Superior temporal gyrus (tissue), 1 donor: ENCODE measurements around the gene KLHL10.

Source experiments
- DNase-seq: peaks from one replicate; pipeline ENCODE4 v3.0.0-alpha.2; 2016; ENCODE audit errors: extremely low spot score

KLHL10 gene

GRCh38 chr17:41837761-41838538 lies at the start of gene KLHL10:
TSS of gene KLHL10 (plus strand) at chr17:41837825. CDS start at chr17:41837933, 108 bp downstream.
- no peak for DNase-seq

GRCh38 chr17:41792845-41793783 lies 44.5 kb upstream of the KLHL10 start:
- DNase-seq: no peak

GRCh38 chr17:41793784-41794539 lies 43.7 kb upstream of the KLHL10 start:
- DNase-seq: no peak

GRCh38 chr17:41794540-41794975 lies 43.1 kb upstream of the KLHL10 start:
- no peak for DNase-seq

GRCh38 chr17:41796121-41796895 lies 41.3 kb upstream of the KLHL10 start:
- DNase-seq: no peak

GRCh38 chr17:41797377-41797776 lies 40.2 kb upstream of the KLHL10 start:
- no peak for DNase-seq

DNA sequence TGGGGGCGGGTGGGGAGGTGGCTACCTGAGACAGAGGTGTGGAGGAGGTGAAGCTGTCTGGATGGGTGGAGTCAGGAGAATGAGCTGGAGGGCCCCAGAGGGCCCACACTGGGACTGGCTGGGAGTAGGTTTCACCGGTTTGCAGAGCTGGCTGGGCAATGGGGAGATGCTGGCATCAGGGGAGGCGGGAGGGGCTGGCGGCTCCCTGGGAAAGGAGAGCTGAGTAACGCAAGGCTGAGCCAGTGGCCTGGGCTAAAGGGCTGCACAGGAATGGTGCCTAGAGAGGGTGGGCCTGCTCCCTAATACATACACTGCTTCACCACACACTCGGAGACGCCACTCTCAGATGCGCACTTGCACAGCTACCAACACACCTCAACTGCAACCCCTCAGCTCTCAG lies 38.3 kb upstream of the KLHL10 start:
- no peak for DNase-seq

DNA sequence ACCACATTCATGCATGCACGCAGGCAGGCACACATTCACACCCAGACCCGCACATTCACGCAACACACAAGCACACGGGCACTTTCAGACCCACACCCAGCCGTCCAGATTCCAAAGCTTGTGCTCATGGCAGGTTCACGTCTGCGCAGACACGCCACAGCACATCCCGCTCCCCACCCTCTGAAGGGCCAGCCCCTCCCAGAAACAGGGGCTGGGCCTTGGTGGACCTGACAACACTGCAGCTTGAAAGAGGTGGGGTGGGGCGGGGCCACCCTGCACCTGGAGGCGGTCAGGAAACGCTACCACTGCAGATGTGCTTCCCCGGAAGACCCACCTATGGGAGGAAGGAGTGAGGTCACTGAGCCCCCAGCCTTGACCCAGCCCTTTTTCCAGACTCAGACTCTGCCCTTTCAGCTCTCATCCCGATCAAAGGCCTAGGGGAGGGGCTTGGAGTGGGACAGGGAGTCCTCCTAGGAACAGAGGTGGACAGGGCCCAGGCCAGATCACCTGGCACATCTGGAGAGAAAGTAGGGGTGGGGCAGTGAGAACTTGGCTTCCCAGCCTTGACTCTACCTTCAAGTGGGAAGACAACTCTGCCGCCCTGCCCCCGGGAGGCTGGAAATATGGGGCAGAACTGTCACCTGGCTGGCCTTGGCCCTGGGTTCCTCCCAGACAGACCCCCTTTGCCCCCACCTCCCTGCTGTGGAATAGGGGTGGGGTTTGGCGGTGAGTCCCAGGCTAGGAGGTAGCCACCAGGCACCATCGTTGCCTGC lies 36.8 kb upstream of the KLHL10 start:
- DNase-seq: no peak

DNA sequence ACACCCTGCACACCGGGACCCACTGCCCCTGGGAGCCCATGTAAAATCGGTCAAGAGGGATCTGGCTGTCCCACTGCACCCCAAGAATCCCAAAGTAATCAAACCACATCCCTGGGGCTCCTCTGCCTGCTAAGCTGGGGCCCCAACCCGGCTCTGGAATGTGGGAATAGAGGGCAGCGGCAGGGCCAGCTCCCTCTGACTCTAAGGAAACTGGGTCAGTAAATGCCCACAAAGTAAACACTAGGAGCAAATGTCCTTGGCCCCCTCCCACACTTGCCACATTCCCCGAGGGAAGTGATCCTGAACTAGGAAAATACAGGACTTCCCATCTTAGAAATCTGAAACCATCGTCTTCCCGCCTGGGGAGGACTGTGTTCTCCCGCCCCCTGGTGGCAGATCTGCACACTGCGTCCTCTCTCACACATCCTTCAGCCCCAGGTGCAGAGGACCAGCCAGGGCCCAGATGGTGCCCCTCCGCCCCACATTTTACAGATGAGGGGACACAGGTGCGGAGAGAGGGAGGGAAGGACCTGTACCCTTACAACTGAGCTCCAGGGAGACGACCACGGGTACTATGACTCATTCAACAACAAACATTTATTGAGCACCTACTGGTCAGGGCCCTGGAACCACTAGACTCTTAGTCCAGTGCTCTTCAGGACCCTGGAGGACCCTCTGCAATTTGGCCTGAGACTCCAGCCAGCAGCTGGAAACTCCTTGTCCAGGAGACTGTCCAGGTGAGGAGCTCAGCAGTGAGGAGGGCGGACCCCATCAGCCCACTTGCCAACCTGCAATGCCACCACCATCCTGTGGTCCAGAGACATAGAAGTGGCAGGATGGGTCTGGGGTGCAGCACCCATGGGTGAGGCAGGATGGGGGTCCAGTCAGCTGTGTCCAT lies 36.0 kb upstream of the KLHL10 start:
- peak; percentile 94 for DNase-seq

GRCh38 chr17:41803049-41804020 lies 34.3 kb upstream of the KLHL10 start:
- no peak for DNase-seq

DNA sequence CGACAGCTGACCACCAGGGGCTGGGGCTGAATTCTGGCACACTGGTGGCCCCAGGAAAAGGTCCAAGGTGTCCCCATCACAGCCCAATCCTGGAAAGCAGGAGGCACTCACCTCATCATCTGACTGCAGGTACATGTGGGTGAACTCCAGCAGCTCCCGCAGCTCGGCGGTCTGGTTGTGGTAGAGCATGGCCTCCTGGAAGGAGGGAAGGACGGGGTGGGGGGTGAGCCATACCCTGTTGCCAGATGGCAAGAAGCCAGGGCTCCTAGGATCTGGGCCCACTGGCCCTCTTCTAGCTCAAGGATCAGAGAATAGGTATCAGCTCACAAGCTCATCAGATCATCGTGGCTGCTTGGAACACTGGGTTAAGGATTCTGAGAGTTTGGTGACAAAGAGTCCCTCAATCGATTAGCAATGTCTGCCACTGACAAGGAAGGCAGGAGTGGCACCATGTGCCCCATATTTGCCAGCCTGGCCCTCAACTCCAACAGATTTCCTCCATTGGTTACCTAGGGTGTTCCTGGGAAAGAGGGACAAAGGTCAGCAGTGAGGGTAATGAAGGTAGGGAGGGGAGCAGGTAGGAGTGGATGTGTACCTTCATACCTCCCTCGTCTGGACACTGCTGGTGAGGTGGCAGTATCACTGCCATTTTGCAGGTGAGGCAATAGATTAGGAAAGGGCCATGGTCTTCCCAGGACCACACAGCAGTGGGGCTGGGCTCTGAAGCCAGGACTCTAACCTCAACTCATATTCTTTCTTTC lies 30.8 kb upstream of the KLHL10 start:
- no peak for DNase-seq

DNA sequence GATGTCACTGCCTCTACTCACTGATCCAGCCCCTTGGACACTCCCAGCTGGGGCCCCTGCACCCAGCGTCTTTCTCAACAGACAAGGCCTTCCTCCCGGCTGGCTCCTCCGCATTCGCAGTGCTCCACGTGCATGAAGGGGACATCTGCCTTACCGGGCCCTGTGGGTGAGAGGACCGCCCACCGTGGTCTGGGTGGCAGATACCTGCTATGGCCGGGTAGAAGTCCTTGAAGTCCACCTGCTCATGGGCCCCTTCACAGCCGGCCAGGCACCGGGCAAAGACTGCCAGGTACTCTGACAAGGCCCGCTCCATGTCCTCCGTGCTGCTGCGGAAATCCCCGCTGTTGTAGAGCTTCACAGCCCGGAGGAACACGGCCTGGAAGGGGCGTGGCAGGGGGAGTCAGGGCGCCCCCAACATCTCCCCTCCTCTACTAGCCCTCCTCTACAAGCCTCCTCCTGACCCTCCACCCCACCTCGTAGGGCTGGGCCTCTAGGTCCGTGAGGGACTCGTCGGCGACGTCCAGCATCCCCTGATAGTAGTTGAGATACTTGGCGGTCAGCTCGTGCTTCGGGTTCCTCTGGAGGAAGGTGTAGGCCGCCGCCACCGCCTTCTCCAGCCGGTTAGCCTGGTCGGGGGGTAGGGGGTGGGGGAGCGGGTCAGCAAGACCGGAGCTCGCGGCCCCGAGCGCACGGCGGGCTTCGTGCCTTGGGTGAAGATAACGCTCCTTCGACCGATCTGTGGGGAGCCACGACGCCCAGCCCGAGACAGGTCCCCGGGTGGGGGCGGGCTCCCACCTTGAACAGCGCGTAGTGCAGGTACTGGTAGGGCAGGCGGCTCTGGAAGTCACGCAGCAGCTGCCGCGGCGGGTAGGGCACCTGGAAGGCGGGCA lies 26.7 kb upstream of the KLHL10 start:
- no peak for DNase-seq

- DNase-seq: peak; percentile 71
Measured at GRCh38 chr17:41811549-41812380, 25.9 kb upstream of the KLHL10 start, which contains the start of gene P3H4. TSS of gene P3H4 (minus strand) at chr17:41811949. CDS start at chr17:41811915, 34 bp downstream.

DNA sequence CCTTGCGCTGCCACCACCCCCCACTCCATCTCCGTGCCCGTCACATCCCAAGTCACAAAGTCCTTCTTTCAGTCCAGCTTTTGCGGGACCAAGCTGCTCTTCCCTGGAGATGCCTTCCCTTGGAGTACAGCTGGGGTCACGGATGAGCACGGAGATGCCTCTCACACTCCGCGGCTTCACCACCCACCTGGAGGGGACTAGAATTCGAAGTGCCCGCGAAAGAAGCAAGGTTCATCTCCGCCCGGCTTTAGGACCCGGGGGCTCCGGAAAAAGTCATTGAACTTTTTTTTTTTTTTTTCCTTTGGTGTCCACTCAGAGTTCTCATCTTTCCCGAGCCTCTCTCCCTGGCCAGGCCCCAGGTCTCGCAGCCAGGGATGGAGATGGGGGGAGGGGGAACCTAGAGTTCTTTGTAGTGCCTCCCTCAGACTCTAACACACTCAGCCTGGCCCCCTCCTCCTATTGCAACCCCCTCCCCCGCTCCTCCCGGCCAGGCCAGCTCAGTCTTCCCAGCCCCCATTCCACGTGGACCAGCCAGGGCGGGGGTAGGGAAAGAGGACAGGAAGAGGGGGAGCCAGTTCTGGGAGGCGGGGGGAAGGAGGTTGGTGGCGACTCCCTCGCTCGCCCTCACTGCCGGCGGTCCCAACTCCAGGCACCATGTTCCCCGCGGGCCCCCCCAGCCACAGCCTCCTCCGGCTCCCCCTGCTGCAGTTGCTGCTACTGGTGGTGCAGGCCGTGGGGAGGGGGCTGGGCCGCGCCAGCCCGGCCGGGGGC lies 25.1 kb upstream of the KLHL10 start, which contains the start of gene FKBP10:
FKBP10 (plus strand) TSS at position 624 of the 771 bp plus-strand sequence; CDS start at position 655, 31 bp downstream.
- DNase-seq: peak; percentile 35
